ENCODE results near the gene TXNRD1.

- TF ChIP-seq GABPA (IDR thresholded peaks at IDR 0.05 in 1 of 2, conservative IDR thresholded peaks at IDR 0.05 in 1 of 2): no peak
- TF ChIP-seq, protein P1, sequence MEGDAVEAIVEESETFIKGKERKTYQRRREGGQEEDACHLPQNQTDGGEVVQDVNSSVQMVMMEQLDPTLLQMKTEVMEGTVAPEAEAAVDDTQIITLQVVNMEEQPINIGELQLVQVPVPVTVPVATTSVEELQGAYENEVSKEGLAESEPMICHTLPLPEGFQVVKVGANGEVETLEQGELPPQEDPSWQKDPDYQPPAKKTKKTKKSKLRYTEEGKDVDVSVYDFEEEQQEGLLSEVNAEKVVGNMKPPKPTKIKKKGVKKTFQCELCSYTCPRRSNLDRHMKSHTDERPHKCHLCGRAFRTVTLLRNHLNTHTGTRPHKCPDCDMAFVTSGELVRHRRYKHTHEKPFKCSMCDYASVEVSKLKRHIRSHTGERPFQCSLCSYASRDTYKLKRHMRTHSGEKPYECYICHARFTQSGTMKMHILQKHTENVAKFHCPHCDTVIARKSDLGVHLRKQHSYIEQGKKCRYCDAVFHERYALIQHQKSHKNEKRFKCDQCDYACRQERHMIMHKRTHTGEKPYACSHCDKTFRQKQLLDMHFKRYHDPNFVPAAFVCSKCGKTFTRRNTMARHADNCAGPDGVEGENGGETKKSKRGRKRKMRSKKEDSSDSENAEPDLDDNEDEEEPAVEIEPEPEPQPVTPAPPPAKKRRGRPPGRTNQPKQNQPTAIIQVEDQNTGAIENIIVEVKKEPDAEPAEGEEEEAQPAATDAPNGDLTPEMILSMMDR (IDR thresholded peaks at IDR 0.05; ENCODE audit: low read depth, low read length, missing input control): no peak
- no peak for TF ChIP-seq TAF1 (conservative IDR thresholded peaks at IDR 0.05)
- TF ChIP-seq, protein P2, sequence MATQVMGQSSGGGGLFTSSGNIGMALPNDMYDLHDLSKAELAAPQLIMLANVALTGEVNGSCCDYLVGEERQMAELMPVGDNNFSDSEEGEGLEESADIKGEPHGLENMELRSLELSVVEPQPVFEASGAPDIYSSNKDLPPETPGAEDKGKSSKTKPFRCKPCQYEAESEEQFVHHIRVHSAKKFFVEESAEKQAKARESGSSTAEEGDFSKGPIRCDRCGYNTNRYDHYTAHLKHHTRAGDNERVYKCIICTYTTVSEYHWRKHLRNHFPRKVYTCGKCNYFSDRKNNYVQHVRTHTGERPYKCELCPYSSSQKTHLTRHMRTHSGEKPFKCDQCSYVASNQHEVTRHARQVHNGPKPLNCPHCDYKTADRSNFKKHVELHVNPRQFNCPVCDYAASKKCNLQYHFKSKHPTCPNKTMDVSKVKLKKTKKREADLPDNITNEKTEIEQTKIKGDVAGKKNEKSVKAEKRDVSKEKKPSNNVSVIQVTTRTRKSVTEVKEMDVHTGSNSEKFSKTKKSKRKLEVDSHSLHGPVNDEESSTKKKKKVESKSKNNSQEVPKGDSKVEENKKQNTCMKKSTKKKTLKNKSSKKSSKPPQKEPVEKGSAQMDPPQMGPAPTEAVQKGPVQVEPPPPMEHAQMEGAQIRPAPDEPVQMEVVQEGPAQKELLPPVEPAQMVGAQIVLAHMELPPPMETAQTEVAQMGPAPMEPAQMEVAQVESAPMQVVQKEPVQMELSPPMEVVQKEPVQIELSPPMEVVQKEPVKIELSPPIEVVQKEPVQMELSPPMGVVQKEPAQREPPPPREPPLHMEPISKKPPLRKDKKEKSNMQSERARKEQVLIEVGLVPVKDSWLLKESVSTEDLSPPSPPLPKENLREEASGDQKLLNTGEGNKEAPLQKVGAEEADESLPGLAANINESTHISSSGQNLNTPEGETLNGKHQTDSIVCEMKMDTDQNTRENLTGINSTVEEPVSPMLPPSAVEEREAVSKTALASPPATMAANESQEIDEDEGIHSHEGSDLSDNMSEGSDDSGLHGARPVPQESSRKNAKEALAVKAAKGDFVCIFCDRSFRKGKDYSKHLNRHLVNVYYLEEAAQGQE (IDR thresholded peaks at IDR 0.05): no peak
- no peak for TF ChIP-seq MAX (IDR thresholded peaks at IDR 0.05)
- TF ChIP-seq YY1 (IDR thresholded peaks at IDR 0.05): no peak
These were observed 34.3 kb downstream of the TXNRD1 start for GRCh38 chr12:104249898-104250297.
